Thoracic aorta (tissue), 2 donors: ENCODE data around the gene TRIM28. TPM values are rescaled to one million over a fixed set of nuclear protein-coding genes. Genes with fewer than 3 reads are reported as not detected.

Experiments used
- ATAC-seq: fragments of 150-250 bp; one replicate; pipeline ENCODE4 v1.8.0; 2017; ENCODE audit warnings: low read depth; ENCODE audit not compliant: insufficient number of reproducible peaks, low FRiP score
- DNase-seq: peaks from one replicate; pipeline ENCODE4 v3.0.0-alpha.2; 2020; ENCODE audit warnings: low spot score
- H3K27ac ChIP-seq, 2 donors: fragments of 200-600 bp; sonication (generic); 1 replicate in 1 of 2; 2 replicates in 1 of 2; pipeline ENCODE4 v1.5.1; 2016; ENCODE audit warnings: mild to moderate bottlenecking in 2 of 2, moderate library complexity in 2 of 2
- H3K27me3 ChIP-seq: fragments of 200-600 bp; sonication (generic); replicated peaks from 2 replicates; pipeline ENCODE4 v1.6.0; 2016; ENCODE audit warnings: mild to moderate bottlenecking; ENCODE audit not compliant: insufficient read depth
- H3K36me3 ChIP-seq: fragments of 200-600 bp; sonication (generic); one replicate; pipeline ENCODE4 v1.5.1; 2016
- H3K4me1 ChIP-seq, 2 donors: fragments of 200-600 bp; sonication (generic); 1 replicate in 1 of 2; 2 replicates in 1 of 2; pipeline versions ENCODE4 v1.5.1 to v1.6.0; 2016; ENCODE audit warnings: low read depth in 2 of 2, mild to moderate bottlenecking in 1 of 2; ENCODE audit not compliant: control insufficient read depth in 1 of 2
- H3K4me3 ChIP-seq: fragments of 200-600 bp; sonication (generic); 2 replicates; pipeline ENCODE4 v1.5.1; 2016; ENCODE audit warnings: mild to moderate bottlenecking
- H3K9me3 ChIP-seq: fragments of 200-600 bp; sonication (generic); 2 replicates; pipeline ENCODE4 v1.5.1; 2016
- CTCF ChIP-seq: fragments of 200-600 bp; sonication (generic); IDR thresholded peaks from one replicate; pipeline ENCODE4 v1.5.1; 2019; ENCODE audit warnings: antibody characterized with exemption
- total RNA-seq, 2 donors: library from RNA; depleted of rRNA; stranded (reverse); fragments of >200 nt; gene quantifications; one replicate each; pipeline versions ENCODE4 v1.1.0 to v1.2.3, GENCODE V29; 2016

TRIM28 gene
- total RNA-seq, 2 donors from 2014 or later: 192 to 204 TPM

- Histone ChIP-seq H3K36me3 (peaks cover 57% of the 10 kb centered on the region), H3K4me1 (peaks cover 21 to 28% of the 10 kb centered on the region in 2 donors), H3K9me3 (no peaks in the 10 kb centered on the region), H3K27ac (no peak overlapping the region), H3K27me3 (no peaks in the 10 kb centered on the region), H3K4me3 (no peak overlapping the region)
- TF ChIP-seq CTCF: no peak
- ATAC-seq (no peak), DNase-seq (no peak)
Observed at GRCh38 chr19:58548859-58549663, 5.2 kb downstream of the TRIM28 start.

- H3K4me3 ChIP-seq: no peak overlapping the region
- ATAC-seq: no peak
- H3K27ac ChIP-seq: no peak overlapping the region
- no peak for DNase-seq
- H3K4me1 ChIP-seq: peaks cover 25 to 32% of the 10 kb centered on the region in 2 donors
- H3K27me3 ChIP-seq: no peaks in the 10 kb centered on the region
- peaks cover 57% of the 10 kb centered on the region for H3K36me3 ChIP-seq
- TF ChIP-seq CTCF: no peak
- H3K9me3 ChIP-seq: no peaks in the 10 kb centered on the region
Observed at GRCh38 chr19:58549664-58550361, 5.9 kb downstream of the TRIM28 start.

- Histone ChIP-seq H3K4me3 (no peak overlapping the region), H3K27ac (no peak overlapping the region), H3K9me3 (no peaks in the 10 kb centered on the region), H3K27me3 (no peaks in the 10 kb centered on the region), H3K4me1 (peaks cover 24 to 30% of the 10 kb centered on the region in 2 donors), H3K36me3 (peaks cover 57% of the 10 kb centered on the region)
- TF ChIP-seq CTCF: no peak
- DNase-seq (no peak), ATAC-seq (no peak)
Observed at GRCh38 chr19:58550362-58551122, 6.7 kb downstream of the TRIM28 start.

GRCh38 chr19:58551123-58551497 lies 7.2 kb downstream of the TRIM28 start:
- no peak overlapping the region for H3K27ac ChIP-seq
- H3K27me3 ChIP-seq: no peaks in the 10 kb centered on the region
- H3K9me3 ChIP-seq: no peaks in the 10 kb centered on the region
- H3K36me3 ChIP-seq: peaks cover 61% of the 10 kb centered on the region
- H3K4me1 ChIP-seq: peaks cover 21 to 30% of the 10 kb centered on the region in 2 donors
- H3K4me3 ChIP-seq: no peak overlapping the region
- no peak for TF ChIP-seq CTCF
- no peak for DNase-seq
- no peak for ATAC-seq
